ENCODE results near the gene SKI. TPM values are rescaled to one million over a fixed set of nuclear protein-coding genes. Genes with fewer than 3 reads are reported as not detected.

The SKI gene
- total and polyA plus RNA-seq, 2 of the 4 experiments (the other 2 are of a cell fraction), result 2.3 to 20.1 TPM

DNA sequence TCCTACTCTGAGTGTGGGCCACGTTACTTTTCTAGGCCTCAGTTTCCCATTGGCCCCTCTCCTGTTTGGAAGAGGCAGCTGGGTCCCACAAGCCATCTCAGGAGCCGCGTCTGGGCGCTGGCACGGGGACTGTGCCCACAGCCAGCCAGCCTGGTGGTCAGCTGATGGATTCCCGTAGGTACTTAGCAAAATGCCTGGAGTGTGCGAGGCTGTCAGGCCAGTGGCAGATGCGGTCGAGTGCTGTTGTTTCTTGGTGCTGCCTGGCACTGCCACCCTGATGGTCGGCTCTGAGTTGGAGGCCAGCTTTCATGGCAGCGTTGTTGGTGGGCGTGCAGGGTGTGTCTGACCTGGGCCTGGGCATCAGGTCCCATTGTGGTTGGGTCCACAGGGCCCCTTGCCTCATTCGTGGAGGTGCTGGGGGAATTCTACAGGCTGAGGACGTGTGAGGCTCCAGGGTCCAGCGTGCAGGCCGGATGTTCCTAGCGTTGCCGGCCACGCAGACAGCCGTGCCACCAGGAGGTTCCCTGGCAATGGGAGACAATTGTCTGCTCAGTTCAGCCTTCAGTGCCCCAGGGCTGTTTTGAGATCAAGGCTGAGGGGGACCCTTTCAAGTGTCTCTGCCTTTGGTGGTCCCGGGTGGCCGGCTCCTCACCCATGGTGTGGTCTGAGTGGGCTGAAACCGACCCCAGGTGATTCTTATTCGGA is 20.9 kb downstream of the SKI start:
- no peak overlapping the region for H3K27ac ChIP-seq (ENCODE audit: insufficient read depth, low read length)
- no peak overlapping the region for H3K4me2 ChIP-seq (ENCODE audit: low read depth, low read length)
- 0 out of 2 replicates have a peak overlapping the region, but pooled peaks have one; percentile 4 for H2AK5ac ChIP-seq (ENCODE audit: low read depth, low read length)
- no peak overlapping the region for H2BK15ac ChIP-seq (ENCODE audit: low read depth, low read length)
- DNase-seq (no peak), ATAC-seq (ENCODE audit: low read depth) (no peak)
- no peak overlapping the region for H3K18ac ChIP-seq (ENCODE audit: low read depth, low read length)
- dilution Hi-C loops (cut with HindIII; ENCODE audit: low sequenced_read_pairs, unreplicated experiment), result no loop called here
- H3K23ac ChIP-seq (ENCODE audit: low read depth, low read length), result no peak overlapping the region
- no peak overlapping the region for H4K91ac ChIP-seq (ENCODE audit: insufficient read depth, low read depth, low read length)
- H2BK5ac ChIP-seq (ENCODE audit: low read depth, low read length, poor library complexity, severe bottlenecking), result no peak overlapping the region
- H2BK20ac ChIP-seq (ENCODE audit: low read depth, low read length), result no peak overlapping the region
- peaks cover 36% of the 10 kb centered on the region for H3K9me1 ChIP-seq (ENCODE audit: insufficient read depth, low read length)
- peaks cover 25% of the 10 kb centered on the region for H3K4me1 ChIP-seq (ENCODE audit: control insufficient read depth, insufficient read depth, low read length)
- H2AK9ac ChIP-seq (replicated peaks; ENCODE audit: low read depth, low read length, poor library complexity), result peak overlapping the region; percentile 87
- BruUV-seq (replicated peaks), result no TSS peak
- H3K9me3 ChIP-seq (ENCODE audit: control insufficient read depth, insufficient read depth, low read length), result no peaks in the 10 kb centered on the region
- in situ Hi-C loops (cut with MboI; ENCODE audit: low sequenced_read_pairs), result no loop called here
- peaks cover 8% of the 10 kb centered on the region; the same call in 1 of the 2 replicates for H3K36me3 ChIP-seq (ENCODE audit: control insufficient read depth, insufficient read depth, low read length)
- H3K27me3 ChIP-seq (ENCODE audit: control insufficient read depth, insufficient read depth, low read length), result no peaks in the 10 kb centered on the region
- H3K4ac ChIP-seq (ENCODE audit: low read depth, low read length), result no peak overlapping the region
- H4K20me1 ChIP-seq (ENCODE audit: insufficient read depth, low read length), result peaks cover 100% of the 10 kb centered on the region
- no peak overlapping the region for H2AFZ ChIP-seq (replicated peaks; ENCODE audit: low read length, poor library complexity)
- no peak overlapping the region for H3K4me3 ChIP-seq (ENCODE audit: insufficient read depth, low read depth, low read length)
- no peak overlapping the region for H2BK120ac ChIP-seq (ENCODE audit: low read depth, low read length)
- H3K79me1 ChIP-seq (ENCODE audit: low read depth in 1 of 2, low read length in 2 of 2), result peaks cover 0 to 56% of the 10 kb centered on the region in 2 experiments; a peak in 2 of 4 replicates
- H3K14ac ChIP-seq (replicated peaks; ENCODE audit: low read depth, low read length), result no peak overlapping the region
- no peak overlapping the region for H4K8ac ChIP-seq (ENCODE audit: low read depth in 2 of 2, low read length in 2 of 2)
- TF ChIP-seq FOS (IDR thresholded peaks at IDR 0.05; ENCODE audit: low read depth, low read length), result no peak
- TF ChIP-seq, protein P1, sequence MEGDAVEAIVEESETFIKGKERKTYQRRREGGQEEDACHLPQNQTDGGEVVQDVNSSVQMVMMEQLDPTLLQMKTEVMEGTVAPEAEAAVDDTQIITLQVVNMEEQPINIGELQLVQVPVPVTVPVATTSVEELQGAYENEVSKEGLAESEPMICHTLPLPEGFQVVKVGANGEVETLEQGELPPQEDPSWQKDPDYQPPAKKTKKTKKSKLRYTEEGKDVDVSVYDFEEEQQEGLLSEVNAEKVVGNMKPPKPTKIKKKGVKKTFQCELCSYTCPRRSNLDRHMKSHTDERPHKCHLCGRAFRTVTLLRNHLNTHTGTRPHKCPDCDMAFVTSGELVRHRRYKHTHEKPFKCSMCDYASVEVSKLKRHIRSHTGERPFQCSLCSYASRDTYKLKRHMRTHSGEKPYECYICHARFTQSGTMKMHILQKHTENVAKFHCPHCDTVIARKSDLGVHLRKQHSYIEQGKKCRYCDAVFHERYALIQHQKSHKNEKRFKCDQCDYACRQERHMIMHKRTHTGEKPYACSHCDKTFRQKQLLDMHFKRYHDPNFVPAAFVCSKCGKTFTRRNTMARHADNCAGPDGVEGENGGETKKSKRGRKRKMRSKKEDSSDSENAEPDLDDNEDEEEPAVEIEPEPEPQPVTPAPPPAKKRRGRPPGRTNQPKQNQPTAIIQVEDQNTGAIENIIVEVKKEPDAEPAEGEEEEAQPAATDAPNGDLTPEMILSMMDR (conservative IDR thresholded peaks at IDR 0.05; ENCODE audit: low read depth, low read length), result no peak
- POLR2A ChIA-PET (ENCODE audit: unreplicated experiment), result no interaction called here
- intact Hi-C loops (cut with micrococcal nuclease), result no loop called here
- no peak overlapping the region for H3K9ac ChIP-seq (ENCODE audit: low read depth, low read length)
- WGBS, 2 experiments (ENCODE audit: extremely low coverage in 2 of 2, insufficient read length in 1 of 2), result 83% methylated on average over 13 of the region's 24 CpGs; no CpG with 5 or more reads in 1 of the 2 experiments
- H3K56ac ChIP-seq (ENCODE audit: extremely low read depth, insufficient read depth, low read length), result no peak overlapping the region
- H4K5ac ChIP-seq (ENCODE audit: low read depth, low read length), result no peak overlapping the region
- CTCF ChIA-PET, result no interaction called here
